Measurements from ENCODE around the gene TRIP10. TPM values are rescaled to one million over a fixed set of nuclear protein-coding genes. Genes with fewer than 3 reads are reported as not detected.

TRIP10 gene
- total and polyA plus RNA-seq, 2 donors (not counting 1 experiment from before 2014, with no cell fraction given), result 32.3 to 35.3 TPM

DNA sequence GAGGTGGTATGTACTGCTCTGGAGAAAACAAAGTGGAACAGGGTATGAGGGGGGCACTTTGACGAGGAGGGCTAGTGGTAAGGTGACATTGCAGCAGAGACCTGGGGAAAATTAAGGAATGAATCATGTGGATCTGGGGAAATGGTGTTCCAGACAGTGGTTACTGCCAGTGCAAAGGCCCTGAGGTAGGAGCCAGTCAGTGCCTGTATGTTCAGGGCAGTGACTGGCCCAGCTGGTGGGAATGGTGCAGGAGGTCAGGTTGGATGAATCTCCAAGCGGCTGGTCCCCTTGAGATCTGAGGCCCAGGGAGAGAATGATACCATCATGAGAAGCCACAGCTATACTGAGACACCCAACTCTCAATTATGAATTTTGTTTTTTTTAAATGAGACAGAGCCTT is 38.0 kb downstream of the TRIP10 start:
- Histone ChIP-seq H3K79me2 (ENCODE audit: control insufficient read depth, insufficient read depth, low read length) (no peaks in the 10 kb centered on the region), H3K27ac (ENCODE audit: insufficient read depth, low read length) (no peak overlapping the region), H3K4me2 (ENCODE audit: extremely low read depth, insufficient read depth, low read length) (no peak overlapping the region), H3K36me3 (ENCODE audit: control insufficient read depth, insufficient read depth, low read length) (no peaks in the 10 kb centered on the region), H2AFZ (ENCODE audit: low read length) (no peak overlapping the region), H3K9ac (ENCODE audit: insufficient read depth, low read length) (no peak overlapping the region), H3K27me3 (ENCODE audit: control insufficient read depth, insufficient read depth, low read length) (no peaks in the 10 kb centered on the region), H4K20me1 (ENCODE audit: control insufficient read depth, extremely low read depth, insufficient read depth, low read length) (no peaks in the 10 kb centered on the region), H3K4me1 (ENCODE audit: control insufficient read depth, extremely low read depth, insufficient read depth, low read length) (no peaks in the 10 kb centered on the region), H3K9me3 (ENCODE audit: control insufficient read depth, insufficient read depth, low read depth, low read length) (no peaks in the 10 kb centered on the region), H3K4me3 (replicated peaks in 1 of 4; ENCODE audit: control extremely low read depth in 1 of 4, insufficient read depth in 1 of 4, low read depth in 3 of 4, low read length in 4 of 4) (no peak overlapping the region)
- DNase-seq (ENCODE audit: low read depth in 2 of 2), result no peak
- TF ChIP-seq, protein P1, sequence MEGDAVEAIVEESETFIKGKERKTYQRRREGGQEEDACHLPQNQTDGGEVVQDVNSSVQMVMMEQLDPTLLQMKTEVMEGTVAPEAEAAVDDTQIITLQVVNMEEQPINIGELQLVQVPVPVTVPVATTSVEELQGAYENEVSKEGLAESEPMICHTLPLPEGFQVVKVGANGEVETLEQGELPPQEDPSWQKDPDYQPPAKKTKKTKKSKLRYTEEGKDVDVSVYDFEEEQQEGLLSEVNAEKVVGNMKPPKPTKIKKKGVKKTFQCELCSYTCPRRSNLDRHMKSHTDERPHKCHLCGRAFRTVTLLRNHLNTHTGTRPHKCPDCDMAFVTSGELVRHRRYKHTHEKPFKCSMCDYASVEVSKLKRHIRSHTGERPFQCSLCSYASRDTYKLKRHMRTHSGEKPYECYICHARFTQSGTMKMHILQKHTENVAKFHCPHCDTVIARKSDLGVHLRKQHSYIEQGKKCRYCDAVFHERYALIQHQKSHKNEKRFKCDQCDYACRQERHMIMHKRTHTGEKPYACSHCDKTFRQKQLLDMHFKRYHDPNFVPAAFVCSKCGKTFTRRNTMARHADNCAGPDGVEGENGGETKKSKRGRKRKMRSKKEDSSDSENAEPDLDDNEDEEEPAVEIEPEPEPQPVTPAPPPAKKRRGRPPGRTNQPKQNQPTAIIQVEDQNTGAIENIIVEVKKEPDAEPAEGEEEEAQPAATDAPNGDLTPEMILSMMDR (conservative IDR thresholded peaks at IDR 0.05 in 1 of 2, IDR thresholded peaks at IDR 0.05 in 1 of 2; ENCODE audit: low read depth in 1 of 2, low read length in 2 of 2), result no peak
- TF ChIP-seq EZH2 (IDR thresholded peaks at IDR 0.05; ENCODE audit: low read length, missing control alignments), result no peak

DNA sequence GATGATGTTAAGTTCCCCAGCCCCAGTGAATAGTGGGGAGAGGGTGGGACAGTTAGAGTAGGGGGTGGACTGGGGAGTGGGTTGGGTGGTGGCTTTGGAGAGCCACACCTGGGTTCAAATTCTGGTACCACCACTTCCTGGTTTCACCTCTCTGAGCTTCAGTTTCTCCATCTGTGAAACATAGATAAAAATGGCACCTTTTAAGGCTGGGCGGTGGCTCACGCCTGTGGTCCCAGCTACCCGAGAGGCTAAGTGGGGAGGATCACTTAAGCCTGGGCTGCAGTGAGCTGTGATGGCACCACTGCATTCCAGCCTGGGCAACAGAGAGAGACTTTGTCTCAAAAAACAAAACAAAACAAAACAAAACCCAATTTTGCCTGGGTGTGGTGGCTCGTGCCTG is 38.9 kb downstream of the TRIP10 start:
- no peaks in the 10 kb centered on the region for H3K36me3 ChIP-seq (ENCODE audit: control insufficient read depth, insufficient read depth, low read length)
- H3K9ac ChIP-seq (ENCODE audit: insufficient read depth, low read length), result no peak overlapping the region
- H3K4me1 ChIP-seq (ENCODE audit: control insufficient read depth, extremely low read depth, insufficient read depth, low read length), result no peaks in the 10 kb centered on the region
- no peak overlapping the region for H3K4me3 ChIP-seq (replicated peaks in 1 of 4; ENCODE audit: control extremely low read depth in 1 of 4, insufficient read depth in 1 of 4, low read depth in 3 of 4, low read length in 4 of 4)
- H3K9me3 ChIP-seq (ENCODE audit: control insufficient read depth, insufficient read depth, low read depth, low read length), result no peaks in the 10 kb centered on the region
- H4K20me1 ChIP-seq (ENCODE audit: control insufficient read depth, extremely low read depth, insufficient read depth, low read length), result no peaks in the 10 kb centered on the region
- TF ChIP-seq, protein P1 (conservative IDR thresholded peaks at IDR 0.05 in 1 of 2, IDR thresholded peaks at IDR 0.05 in 1 of 2; ENCODE audit: low read depth in 1 of 2, low read length in 2 of 2), result no peak
- no peak for TF ChIP-seq EZH2 (IDR thresholded peaks at IDR 0.05; ENCODE audit: low read length, missing control alignments)
- no peak overlapping the region for H3K27ac ChIP-seq (ENCODE audit: insufficient read depth, low read length)
- no peak overlapping the region for H2AFZ ChIP-seq (ENCODE audit: low read length)
- no peaks in the 10 kb centered on the region for H3K27me3 ChIP-seq (ENCODE audit: control insufficient read depth, insufficient read depth, low read length)
- no peak for DNase-seq (ENCODE audit: low read depth in 2 of 2)
- H3K79me2 ChIP-seq (ENCODE audit: control insufficient read depth, insufficient read depth, low read length), result no peaks in the 10 kb centered on the region
- H3K4me2 ChIP-seq (ENCODE audit: extremely low read depth, insufficient read depth, low read length), result no peak overlapping the region

DNA sequence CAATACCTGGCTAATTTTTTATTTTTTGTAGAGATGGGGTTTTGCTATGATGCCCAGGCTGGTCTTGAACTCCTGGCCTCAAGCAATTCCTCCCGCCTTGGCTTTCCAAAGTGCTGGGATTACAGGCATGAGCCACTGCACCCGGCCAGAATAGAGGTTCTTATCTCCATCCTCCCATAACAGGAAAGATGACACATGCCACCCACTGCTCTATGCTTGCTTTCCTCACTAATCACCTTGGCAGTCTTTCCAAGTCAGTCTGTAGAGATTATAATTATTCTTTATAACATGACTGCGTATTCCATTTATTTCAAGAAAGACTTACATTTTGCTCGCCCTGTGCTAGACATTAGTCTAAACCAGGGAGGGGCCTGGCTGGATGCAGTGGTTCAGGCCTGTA is 39.7 kb downstream of the TRIP10 start:
- H3K4me1 ChIP-seq (ENCODE audit: control insufficient read depth, extremely low read depth, insufficient read depth, low read length), result no peaks in the 10 kb centered on the region
- H2AFZ ChIP-seq (ENCODE audit: low read length), result no peak overlapping the region
- TF ChIP-seq, protein P1 (conservative IDR thresholded peaks at IDR 0.05 in 1 of 2, IDR thresholded peaks at IDR 0.05 in 1 of 2; ENCODE audit: low read depth in 1 of 2, low read length in 2 of 2), result no peak
- no peak for TF ChIP-seq EZH2 (IDR thresholded peaks at IDR 0.05; ENCODE audit: low read length, missing control alignments)
- no peaks in the 10 kb centered on the region for H3K36me3 ChIP-seq (ENCODE audit: control insufficient read depth, insufficient read depth, low read length)
- H3K4me3 ChIP-seq (replicated peaks in 1 of 4; ENCODE audit: control extremely low read depth in 1 of 4, insufficient read depth in 1 of 4, low read depth in 3 of 4, low read length in 4 of 4), result no peak overlapping the region
- no peak overlapping the region for H3K9ac ChIP-seq (ENCODE audit: insufficient read depth, low read length)
- DNase-seq (ENCODE audit: low read depth in 2 of 2), result peak in 1 of 2 donors; percentile 8
- no peak overlapping the region for H3K27ac ChIP-seq (ENCODE audit: insufficient read depth, low read length)
- H3K79me2 ChIP-seq (ENCODE audit: control insufficient read depth, insufficient read depth, low read length), result no peaks in the 10 kb centered on the region
- no peaks in the 10 kb centered on the region for H3K9me3 ChIP-seq (ENCODE audit: control insufficient read depth, insufficient read depth, low read depth, low read length)
- no peak overlapping the region for H3K4me2 ChIP-seq (ENCODE audit: extremely low read depth, insufficient read depth, low read length)
- no peaks in the 10 kb centered on the region for H3K27me3 ChIP-seq (ENCODE audit: control insufficient read depth, insufficient read depth, low read length)
- no peaks in the 10 kb centered on the region for H4K20me1 ChIP-seq (ENCODE audit: control insufficient read depth, extremely low read depth, insufficient read depth, low read length)

Data from fibroblast of lung (primary cell).